GM19397 (cell line): ENCODE measurements around the gene RELN.
"Not testable (repeated sequence)": the region's sequence is repeated elsewhere in the genome, so short reads cannot be mapped to it uniquely, and the experiment has no call there.

Experiments used
- ATAC-seq: cut with Tn5 transposase; IDR thresholded peaks from one replicate; pipeline ENCODE4 v1.9.1; 2021; ENCODE audit warnings: mild to moderate bottlenecking, moderate library complexity; ENCODE audit not compliant: unreplicated experiment

The RELN gene

DNA sequence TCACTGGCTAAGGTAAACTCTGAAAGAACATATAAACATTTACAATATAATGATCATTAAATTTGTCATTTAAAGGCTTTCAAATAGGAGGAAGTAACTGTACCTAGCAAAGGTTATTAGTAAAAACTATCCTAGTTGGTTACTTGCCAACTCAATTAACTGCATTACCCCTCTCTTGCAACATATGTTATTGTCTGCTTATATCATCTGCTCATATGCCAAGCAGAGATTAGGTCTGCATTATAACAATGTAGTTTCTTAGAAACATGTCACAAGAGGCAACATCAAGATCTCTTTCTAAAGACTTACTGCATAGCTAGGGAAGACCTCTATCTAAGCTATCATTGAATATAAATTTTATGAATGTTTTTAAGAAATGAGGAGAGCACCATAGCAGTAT, 132.5 kb downstream of the RELN start:
- no peak for ATAC-seq

DNA sequence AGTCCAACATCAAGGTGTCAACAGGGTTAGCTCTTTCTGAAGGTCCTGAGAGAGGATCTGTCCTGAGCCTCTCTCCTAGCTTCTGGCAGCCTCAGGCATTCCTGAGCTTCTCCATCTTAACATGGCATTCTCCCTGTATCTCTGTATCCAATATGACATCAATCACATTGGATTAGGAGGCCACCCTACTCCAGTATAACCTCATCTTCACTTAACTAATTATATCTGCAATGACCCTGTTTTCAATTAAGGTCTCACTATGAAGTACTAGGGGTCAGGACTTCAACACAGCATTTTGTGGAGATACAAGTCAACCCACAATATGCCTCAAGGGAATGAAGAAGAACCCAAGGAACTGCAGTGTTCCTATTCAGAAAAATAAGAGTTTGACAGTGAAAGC, 133.8 kb downstream of the RELN start:
- no peak for ATAC-seq

DNA sequence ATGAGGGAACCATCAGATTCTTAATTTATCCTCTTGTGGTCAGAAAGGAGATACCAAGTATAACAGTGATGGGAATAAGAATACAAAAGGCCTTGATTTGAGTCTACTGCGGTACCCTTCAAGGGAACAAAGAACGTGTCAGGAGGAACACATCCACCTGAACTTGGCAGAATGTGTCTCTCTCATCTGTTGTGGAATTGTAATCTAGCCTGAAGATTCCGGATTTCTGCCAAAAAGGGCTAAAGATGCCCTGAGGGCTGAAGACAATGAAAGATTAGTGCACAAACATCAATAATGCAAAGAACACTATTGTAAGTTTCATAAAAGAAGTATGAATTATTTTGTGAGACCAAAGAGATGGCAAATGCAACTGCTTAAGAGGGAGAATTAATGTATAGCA, 134.8 kb downstream of the RELN start:
- no peak for ATAC-seq

DNA sequence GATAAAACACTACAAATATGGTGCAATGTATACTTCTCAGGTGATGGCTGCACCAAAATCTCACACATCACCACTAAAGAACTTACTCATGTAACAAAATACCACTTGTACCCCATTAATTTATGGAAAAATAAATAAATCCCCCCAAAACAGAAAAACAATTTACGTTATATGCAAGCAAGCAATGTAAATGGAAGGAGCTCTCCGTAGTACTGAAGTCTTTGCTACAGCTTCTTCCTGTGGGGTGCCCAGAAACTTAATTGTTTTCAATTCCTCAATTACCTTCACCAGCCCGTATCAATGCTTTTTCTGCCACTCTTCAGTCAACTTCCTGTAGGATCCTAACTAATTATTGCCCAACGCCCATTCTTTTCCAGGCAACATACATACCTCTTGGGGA, 138.1 kb downstream of the RELN start:
- ATAC-seq, result no peak

DNA sequence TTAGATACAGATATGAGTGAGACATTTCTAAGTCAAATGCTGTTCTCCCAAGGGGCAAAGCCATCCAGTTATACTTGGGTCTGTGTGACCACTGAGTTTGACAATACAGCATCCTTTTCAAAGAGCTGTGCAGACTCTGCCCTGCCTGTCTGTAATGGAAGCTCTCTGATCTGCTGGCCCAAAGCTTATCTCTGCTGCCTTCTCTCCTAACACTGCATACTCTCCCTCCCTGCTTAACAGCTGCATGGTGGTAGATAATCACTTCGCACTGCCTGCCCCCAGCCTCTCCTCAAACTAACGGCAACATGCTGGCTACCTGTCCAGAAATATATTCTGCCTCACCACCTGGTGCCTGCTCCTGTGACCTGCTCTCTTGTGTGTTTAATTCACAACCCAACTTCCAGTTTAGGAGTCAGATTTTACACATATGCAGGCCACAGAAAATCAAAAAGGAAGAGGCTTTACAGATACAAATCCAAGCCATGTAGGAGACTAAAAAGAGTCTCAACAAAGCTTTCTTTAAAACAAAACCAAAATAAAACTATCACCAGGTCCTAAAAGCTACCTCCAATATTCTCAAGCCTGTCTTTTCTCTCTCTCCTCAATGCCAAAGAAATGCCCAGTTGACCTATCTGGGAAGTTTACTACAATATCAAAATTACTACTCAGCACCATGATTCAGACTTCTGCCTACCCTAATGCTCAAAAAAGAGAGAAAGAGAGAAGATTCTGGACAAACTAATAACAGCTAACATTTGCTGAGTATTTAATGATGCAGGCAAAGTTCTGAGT, 145.6 kb downstream of the RELN start:
- ATAC-seq, result no peak

DNA sequence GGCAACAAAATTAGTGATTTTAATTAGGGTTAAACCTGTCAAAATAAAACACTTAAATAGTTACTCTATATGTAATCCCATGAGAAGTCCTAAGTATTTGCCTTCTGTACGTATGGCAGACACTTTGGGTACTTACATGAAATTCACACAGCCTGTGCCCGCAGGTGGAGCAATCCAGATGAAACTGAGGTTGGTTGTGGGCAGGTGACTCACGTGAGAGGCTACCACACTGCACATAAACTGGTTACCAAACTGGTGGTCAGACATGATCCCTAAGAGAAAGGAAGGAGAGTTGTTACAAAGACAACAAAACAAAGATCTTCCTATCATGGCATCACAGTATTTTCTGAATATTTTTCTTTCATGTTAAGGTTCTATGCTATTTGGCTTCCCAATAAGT, 156.1 kb downstream of the RELN start:
- ATAC-seq, result no peak

DNA sequence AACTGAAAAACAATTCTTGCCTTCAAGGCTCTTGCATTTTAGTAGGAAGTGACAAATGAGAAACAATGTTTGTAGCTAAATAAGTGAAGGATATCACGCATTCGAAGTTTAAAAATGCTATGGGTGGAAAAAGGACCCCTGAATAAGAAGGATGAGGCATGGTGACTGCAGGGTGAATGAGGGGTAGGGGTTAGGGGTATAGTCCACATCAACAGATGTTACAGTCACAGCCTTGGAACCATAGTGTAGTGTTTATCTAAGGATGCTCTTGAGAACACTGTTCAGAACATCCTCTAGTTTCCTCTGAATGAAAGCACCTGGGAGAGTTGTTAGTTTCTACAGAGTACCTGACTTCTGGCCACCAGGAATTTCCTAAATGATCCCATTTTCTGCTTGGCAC, 157.0 kb downstream of the RELN start:
- ATAC-seq, result no peak

DNA sequence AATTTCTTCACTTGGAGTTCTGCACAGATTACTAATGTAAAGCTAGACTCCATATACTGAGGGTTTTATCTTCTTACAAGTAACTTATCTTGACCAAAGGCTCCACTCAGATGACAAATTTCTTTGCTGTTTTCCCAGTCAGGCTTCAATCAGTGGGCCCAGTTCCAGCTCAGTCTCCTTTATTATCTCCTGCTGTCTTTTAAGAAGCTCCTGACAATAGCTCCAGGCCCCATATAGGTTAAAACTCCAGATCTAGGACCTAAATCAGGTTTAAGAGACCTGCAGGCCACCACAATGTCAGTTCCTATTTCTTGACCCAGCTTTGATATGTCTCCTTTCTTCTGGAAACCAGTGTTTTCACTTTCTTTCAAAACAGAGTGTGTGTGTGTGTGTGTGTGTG, 165.2 kb downstream of the RELN start:
- no peak for ATAC-seq

DNA sequence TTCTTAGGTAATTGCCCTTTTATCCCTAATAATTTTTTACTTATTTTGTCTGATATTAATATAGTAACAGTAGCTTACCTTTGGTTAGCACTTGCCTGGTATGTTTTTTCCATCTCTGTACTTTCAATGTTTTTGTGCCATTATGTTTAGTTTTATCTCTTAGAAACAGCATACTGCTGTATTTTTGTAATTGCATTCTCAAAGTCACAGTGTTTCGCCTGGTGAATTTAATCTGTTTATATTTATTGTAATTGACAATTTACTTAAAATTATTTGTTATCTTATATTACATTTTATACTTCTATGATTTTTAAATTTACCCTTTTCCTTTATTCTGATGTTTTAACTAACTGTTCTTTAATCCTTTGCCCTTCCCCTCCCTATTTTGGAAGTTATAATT, 166.4 kb downstream of the RELN start:
- ATAC-seq, result no peak

DNA sequence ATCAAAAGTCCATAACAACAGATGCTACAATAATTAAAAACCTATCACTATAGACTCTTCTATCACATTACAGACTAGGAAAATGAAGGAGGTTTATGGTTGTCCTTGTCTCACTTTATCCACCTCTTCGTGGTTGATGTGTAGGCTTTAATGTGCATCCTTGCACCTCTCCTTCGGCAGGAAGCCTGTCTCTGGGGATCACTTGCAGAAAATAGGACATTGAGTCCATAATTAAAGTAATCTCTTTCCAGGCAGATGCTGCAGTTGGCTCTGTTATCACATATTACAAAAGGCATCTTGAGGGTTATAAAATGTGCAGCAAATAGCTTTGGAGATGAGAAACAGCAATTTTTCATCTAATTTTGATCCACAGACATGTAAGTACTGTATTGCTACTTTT, 168.4 kb downstream of the RELN start:
- no peak for ATAC-seq

DNA sequence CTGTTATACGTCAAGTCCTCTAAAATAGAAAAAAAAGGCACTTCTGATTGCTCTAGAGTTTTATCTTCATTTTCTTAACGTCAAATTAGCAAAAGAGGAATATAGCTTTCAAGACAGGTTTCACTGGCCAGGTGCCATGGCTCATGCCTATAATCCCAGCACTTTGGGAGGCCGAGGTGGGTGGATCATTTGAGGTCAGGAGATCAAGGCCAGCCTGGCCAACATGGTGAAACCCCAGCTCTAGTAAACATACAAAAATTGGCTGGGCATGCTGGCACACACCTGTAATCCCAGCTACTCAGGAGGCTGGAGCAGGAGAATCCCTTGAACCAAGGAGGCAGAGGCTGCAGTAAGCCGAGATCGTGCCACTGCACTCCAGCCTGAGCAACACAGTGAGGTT, 173.5 kb downstream of the RELN start:
- ATAC-seq, result not testable (repeated sequence)

DNA sequence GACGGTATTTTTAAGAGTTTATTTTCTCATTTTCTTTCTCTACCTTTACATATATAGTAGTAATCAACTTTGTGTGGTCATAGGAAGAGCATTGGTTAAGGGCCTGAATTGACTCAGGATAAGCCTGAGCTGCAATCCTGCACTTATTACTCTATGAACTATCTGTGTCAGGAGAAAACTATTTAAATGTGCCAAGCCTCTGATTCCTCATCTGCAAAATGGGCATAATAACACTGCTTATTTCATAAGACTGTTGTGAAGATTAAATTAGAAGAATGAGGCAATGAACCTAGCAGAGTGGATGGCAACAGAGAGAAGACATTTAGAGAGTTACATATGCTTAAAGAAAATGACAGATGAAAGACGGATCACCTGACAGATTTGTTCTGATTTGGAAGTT, 175.5 kb downstream of the RELN start:
- no peak for ATAC-seq

DNA sequence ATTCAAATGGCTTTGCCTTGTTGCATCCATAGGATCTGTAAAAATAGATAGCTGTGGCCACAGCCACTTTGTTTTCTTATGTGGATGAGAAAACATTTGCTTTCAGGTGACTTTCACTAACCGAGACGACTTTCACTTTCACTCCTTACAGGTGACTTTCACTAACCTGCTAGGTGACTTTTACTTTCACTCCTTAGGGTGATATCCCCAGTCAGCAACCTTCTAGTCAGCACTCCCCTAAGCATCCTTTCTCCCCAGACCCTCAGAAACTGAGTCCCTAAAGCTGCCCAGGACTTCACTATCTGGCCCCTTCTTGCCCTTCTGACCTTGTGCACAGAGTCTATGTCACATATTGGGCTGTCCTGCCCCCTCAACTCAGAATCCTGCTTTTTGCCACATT, 177.5 kb downstream of the RELN start:
- no peak for ATAC-seq

DNA sequence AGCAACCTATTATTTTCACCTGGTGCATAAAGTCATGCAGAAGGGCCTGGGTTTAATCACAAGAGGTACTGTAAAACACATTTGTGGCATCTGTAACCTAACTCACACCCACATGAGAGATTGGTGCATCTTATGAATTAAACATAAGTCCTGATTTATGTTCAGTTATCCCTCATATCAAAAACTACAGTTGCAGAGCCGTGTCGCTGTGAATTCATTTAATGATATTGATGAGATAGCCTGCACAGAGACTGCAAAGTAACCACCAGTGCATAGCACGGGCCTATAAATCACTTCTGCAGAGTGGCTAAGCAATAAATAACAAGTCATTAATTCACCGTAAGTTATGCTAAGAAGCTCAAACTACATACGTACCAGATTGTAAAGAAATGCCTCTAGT, 178.2 kb downstream of the RELN start:
- no peak for ATAC-seq

DNA sequence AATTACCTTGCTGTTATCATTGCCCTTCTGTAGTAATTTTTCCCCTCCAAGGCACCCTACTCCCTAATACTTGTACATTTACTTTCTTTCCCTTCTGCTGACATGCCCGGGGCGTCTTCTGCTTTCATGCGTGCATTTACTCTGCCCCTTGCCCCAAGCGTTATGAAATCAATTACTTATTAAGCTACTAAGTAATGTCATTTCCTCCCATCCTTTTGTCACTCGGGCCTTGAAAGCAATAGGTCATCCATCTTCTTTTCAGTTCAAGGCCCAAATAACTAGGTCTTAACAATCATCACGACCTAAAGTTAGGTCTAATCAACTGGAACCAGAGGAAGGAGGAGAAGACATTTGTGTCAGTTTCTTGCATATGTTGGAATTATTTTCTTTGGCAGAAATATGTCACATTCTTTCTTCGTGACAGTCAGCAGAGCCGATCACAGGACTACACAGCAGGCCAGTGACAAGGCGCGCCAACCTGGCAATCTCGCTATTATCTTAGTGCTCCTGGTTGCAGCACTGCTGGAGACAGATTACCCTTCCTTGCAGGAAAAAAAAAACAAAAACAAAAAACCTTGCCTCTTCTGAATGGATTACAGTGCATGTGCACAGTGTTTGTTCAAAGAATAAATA, 179.2 kb downstream of the RELN start:
- ATAC-seq, result peak; percentile 52

DNA sequence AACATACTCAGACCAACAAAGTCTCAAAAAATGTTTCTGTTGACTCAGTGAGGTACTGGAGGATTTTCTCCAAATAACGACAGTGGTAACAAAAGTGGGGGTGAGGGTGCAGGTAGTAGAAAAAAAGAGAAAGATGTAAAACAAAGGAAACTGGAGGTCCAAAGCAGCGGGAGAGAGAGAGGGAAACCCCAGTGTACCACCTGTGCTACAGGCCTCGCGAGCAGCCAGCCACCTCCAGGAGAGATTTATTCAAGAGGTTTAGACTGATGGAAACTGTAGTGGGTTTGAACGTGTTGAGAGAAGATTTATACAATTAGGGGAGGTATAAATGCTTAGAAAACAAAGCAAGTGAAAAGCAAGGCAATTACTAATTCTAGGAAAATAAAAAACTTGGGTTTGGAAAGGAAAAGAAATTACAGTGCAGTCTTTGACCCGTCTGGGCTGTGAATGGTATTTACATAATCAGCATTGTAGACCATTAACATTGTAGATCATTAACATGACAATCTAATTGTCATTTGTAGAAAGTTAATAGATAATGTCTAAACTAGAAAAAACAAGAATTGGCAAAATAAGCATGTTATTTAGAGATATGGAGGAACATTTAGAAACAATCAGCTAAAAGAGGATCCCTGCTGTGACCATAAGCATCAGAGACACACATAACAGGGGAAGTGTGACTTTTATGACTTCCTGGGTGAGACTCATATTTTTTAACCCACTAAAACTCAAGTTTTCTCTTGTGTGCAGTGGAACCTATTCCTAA, 180.0 kb downstream of the RELN start:
- ATAC-seq, result peak; percentile 54

DNA sequence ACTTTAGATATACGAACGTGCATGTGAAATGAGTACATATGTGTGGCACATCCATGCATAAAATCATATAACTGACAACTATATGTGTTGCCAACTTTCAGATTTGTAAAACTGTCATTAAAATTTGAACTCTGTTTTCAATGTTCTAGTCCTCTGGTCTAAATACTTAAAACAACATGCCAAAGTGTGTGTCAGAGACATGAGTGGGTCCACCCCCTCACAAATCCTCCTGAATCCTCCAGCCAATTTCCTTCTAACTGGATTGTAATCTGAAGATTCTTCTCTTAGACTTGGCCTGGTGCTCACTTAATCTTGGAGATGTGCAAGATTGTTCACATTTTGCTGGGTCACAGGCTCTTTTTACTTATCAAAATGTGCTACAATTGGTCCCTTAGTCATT, 184.1 kb downstream of the RELN start:
- ATAC-seq, result no peak

DNA sequence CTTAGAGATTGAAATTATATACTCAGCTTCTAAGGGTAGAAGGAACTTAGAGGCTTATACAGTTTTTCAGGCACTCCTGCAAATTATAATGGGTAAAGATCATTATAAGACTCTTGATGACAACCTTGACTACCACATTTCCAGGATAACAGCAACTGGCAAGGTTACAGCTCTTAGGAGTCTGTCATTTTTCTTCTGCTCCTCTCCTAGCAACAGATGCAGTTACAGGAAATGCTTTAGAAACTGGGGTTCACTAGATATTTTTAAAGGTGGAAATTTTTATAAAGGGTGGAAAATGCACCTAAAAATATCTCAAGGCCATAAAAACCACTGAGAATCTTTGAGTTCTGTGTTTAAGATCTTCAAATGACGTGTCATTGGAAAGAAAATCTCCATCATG, 185.8 kb downstream of the RELN start:
- no peak for ATAC-seq

DNA sequence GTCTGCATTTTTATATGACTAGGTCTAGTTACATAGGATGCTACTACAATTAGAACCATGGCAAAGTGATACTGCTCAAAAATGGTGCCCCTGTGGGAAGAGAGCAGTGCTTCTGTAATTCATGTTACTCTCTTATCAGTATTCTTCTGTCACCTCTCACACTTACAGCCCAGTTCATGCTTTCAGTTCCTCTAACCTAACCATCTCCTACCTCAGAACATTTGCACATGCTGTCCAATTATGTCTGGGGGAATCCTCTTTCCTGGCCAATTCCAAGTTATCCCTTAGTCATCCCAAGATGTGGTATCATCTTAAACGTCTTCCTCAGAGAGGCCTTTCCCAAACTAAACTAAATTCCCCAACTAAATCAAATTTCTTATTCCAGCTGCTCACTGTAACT, 190.2 kb downstream of the RELN start:
- no peak for ATAC-seq

DNA sequence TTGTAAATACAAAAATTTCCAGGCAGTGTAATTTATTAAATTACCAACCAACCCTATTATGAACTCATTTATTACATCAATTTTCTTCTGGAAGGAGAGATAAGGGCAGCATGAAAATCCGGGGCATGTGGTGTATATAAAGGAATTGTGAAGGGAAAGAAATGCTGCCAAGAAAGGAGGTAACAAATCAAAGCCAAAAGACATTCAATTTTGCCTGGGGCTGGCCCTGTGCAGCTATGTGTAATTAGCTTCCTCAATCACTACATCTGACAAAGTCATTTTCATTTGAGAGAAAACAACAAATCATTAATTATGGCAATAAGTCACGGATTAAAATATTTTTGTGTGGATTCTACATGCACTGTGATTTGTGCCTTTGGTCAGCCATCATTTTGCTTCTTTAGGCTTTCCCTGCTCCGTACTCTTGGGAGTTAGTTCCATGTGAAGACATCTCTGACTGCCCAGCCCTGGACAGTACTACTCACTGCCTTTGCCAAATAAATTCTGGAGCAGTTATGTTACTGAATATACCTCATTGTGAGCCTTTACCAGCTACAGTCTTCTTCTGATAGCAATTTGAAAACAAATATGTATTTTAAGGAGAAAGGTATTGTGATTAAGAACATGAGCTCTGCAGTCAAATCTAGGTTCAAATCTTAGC, 191.7 kb downstream of the RELN start:
- no peak for ATAC-seq

DNA sequence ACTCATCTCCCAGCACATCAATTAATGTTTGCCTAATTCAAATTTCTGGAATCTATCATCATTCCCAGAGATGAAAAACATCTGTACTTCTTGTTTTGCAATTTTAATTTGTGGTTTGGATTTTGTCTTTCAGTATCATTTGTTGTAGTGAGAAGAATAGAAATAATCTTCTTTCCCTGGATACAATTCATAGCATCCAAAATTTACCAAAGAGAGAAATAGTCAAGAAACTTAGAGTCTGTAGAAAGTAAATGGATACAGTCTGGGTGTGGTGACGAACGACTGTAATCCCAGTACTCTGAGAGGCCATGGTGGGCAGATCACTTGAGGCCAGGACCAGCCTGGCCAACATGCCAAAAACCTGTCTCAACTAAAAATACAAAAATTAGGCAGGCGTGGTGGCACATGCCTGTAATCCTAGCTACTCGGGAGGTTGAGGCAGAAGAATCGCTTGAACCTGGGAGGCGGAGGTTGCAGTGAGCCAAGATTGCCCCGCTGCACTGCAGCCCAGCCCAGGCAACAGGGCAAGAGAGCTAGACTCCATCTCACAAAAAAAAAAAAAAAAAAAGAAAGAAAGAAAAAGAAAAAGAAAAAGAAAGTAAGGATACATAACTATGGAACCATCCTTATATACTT, 193.0 kb downstream of the RELN start:
- no peak for ATAC-seq
